Gastroesophageal sphincter (tissue), 4 donors: ENCODE data around the gene PCARE. TPM values are rescaled to one million over a fixed set of nuclear protein-coding genes. Genes with fewer than 3 reads are reported as not detected.

ENCODE experiments used
- ATAC-seq: fragments of 150-250 bp; one replicate; pipeline ENCODE4 v1.9.1; 2016; ENCODE audit warnings: mild to moderate bottlenecking, moderate library complexity
- H3K27ac ChIP-seq, 4 donors: fragments of 200-600 bp; sonication (generic) in 3 of 4; 1 replicate in 3 of 4; 2 replicates in 1 of 4; pipeline ENCODE4 v1.5.1; 2016 to 2019
- H3K27me3 ChIP-seq: fragments of 200-600 bp; sonication (generic); one replicate; pipeline ENCODE4 v1.5.1; 2019
- H3K36me3 ChIP-seq, 2 donors: fragments of 200-600 bp; sonication (generic); one replicate each; pipeline ENCODE4 v1.5.1; 2019; ENCODE audit warnings: control low read depth in 1 of 2
- H3K4me1 ChIP-seq, 3 donors: fragments of 200-600 bp; sonication (generic); 1 replicate in 2 of 3; 2 replicates in 1 of 3; pipeline ENCODE4 v1.5.1; 2016 to 2019; ENCODE audit warnings: control low read depth in 2 of 3
- H3K4me3 ChIP-seq, 2 donors: fragments of 200-600 bp; sonication (generic); one replicate each; pipeline ENCODE4 v1.5.1; 2019; ENCODE audit warnings: mild to moderate bottlenecking in 1 of 2, moderate library complexity in 1 of 2
- H3K9me3 ChIP-seq, 3 donors: fragments of 200-600 bp; sonication (generic); one replicate each; pipeline ENCODE4 v1.5.1; 2017 to 2019; ENCODE audit warnings: control low read depth in 2 of 3
- EP300 ChIP-seq: sonication (generic); formaldehyde crosslinking; IDR thresholded peaks from one replicate; pipeline ENCODE4 v1.6.1; 2017; ENCODE audit warnings: antibody characterized with exemption, mild to moderate bottlenecking
- POLR2A ChIP-seq, 2 donors: fragments of 450-650 bp; IDR thresholded peaks; one replicate each; pipeline ENCODE4 v1.6.1; 2017; ENCODE audit warnings: antibody characterized with exemption in 2 of 2, mild to moderate bottlenecking in 2 of 2, moderate library complexity in 1 of 2
- POLR2AphosphoS5 ChIP-seq: sonication (generic); formaldehyde crosslinking; IDR thresholded peaks from one replicate; pipeline ENCODE4 v1.6.1; 2017; ENCODE audit warnings: antibody characterized with exemption
- WGBS, 2 donors: methylation state at CpG; one replicate each; pipeline ENCODE4 v1.1.5; 2018; ENCODE audit warnings: low coverage in 1 of 2; 5-methylcytosine and 5-hydroxymethylcytosine counted together
- total RNA-seq, 4 donors: library from RNA; depleted of rRNA; stranded (reverse); fragments of >200 nt; gene quantifications; one replicate each; pipeline ENCODE4 v1.1.0, GENCODE V29; 2016
- TF ChIP-seq, protein P1 (sequence below), 4 experiments: fragments of 200-600 bp in 2 of 4; fragments of 450-650 bp in 2 of 4; sonication (generic) in 1 of 4; IDR thresholded peaks; one replicate each; pipeline ENCODE4 v1.5.1; 2017 to 2019; ENCODE audit warnings: antibody characterized with exemption in 4 of 4, mild to moderate bottlenecking in 2 of 4, moderate library complexity in 2 of 4

PCARE gene
- total RNA-seq, 4 donors from 2014 or later, result under 0.01 TPM; not detected in 3

DNA sequence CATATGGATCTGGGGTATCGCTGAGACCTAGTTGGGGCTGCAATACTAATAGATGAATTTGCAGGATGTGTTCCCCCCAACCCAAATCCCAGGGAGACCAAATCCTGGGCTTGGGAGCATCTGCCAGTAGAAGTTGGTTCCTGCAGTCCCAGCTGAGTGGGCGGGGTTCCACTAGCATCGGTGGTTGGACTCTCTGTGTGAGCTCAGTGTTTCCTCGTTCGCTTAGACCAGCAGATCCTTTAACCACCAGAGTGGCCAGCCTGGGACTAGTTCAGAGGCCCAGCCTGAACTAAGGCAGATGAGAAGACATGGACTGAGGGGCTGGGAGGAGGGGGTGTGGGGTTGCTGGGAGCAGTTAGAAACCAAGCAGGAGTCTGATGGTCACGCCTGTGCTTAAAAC, 40.7 kb downstream of the PCARE start:
- ATAC-seq, result no peak
- WGBS, 2 donors, result no CpG with 5 or more reads among the region's 6 CpGs
- no peak for TF ChIP-seq POLR2AphosphoS5
- no peak for TF ChIP-seq POLR2A (IDR thresholded peaks at IDR 0.05)
- TF ChIP-seq, protein P1, sequence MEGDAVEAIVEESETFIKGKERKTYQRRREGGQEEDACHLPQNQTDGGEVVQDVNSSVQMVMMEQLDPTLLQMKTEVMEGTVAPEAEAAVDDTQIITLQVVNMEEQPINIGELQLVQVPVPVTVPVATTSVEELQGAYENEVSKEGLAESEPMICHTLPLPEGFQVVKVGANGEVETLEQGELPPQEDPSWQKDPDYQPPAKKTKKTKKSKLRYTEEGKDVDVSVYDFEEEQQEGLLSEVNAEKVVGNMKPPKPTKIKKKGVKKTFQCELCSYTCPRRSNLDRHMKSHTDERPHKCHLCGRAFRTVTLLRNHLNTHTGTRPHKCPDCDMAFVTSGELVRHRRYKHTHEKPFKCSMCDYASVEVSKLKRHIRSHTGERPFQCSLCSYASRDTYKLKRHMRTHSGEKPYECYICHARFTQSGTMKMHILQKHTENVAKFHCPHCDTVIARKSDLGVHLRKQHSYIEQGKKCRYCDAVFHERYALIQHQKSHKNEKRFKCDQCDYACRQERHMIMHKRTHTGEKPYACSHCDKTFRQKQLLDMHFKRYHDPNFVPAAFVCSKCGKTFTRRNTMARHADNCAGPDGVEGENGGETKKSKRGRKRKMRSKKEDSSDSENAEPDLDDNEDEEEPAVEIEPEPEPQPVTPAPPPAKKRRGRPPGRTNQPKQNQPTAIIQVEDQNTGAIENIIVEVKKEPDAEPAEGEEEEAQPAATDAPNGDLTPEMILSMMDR (IDR thresholded peaks at IDR 0.05), result no peak
- no peak for TF ChIP-seq EP300
- Histone ChIP-seq H3K4me1 (no peaks in the 10 kb centered on the region), H3K9me3 (no peaks in the 10 kb centered on the region), H3K27me3 (no peaks in the 10 kb centered on the region), H3K4me3 (no peak overlapping the region), H3K36me3 (peaks cover 0 to 16% of the 10 kb centered on the region in 2 donors), H3K27ac (no peak overlapping the region)

GRCh38 chr2:29033172-29033571, 41.2 kb downstream of the PCARE start:
- no peak for ATAC-seq
- WGBS, 2 donors, result no CpG with 5 or more reads among the region's 2 CpGs

DNA sequence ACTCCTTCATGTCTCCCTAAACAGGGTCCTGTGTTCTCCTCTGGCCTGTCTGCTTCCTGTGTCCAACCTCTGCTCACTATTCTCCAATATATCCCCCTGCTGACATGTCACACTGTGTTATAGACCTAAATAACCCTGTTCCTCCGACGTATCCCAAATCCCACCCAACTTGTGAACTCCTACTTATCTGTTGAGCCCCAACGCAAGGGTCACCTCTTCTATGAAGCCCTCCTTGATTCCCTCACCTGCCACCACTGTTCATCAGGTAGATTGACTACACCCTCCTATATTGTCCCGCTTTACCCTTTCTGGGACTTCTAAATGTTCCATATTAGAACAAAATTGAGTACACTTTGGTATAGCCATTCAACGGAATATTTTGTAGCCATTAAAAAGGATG, 42.1 kb downstream of the PCARE start:
- no peaks in the 10 kb centered on the region for H3K4me1 ChIP-seq
- peaks cover 0 to 18% of the 10 kb centered on the region in 2 donors for H3K36me3 ChIP-seq
- no peak overlapping the region for H3K4me3 ChIP-seq
- no peaks in the 10 kb centered on the region for H3K9me3 ChIP-seq
- no peaks in the 10 kb centered on the region for H3K27me3 ChIP-seq
- no peak for ATAC-seq
- WGBS, 2 donors, result 84 to 93% methylated on average over 5 of the region's 5 CpGs
- TF ChIP-seq EP300 (no peak), POLR2A (IDR thresholded peaks at IDR 0.05) (no peak), POLR2AphosphoS5 (no peak)
- TF ChIP-seq, protein P1 (IDR thresholded peaks at IDR 0.05), result no peak
- no peak overlapping the region for H3K27ac ChIP-seq

More at GRCh38 chr2:29033172-29033571, 41.2 kb downstream of the PCARE start:
- H3K4me3 ChIP-seq, result no peak overlapping the region
- no peaks in the 10 kb centered on the region for H3K9me3 ChIP-seq
- H3K36me3 ChIP-seq, result peaks cover 0 to 16% of the 10 kb centered on the region in 2 donors
- no peaks in the 10 kb centered on the region for H3K27me3 ChIP-seq
- no peak overlapping the region for H3K27ac ChIP-seq
- TF ChIP-seq POLR2AphosphoS5, result no peak
- H3K4me1 ChIP-seq, result no peaks in the 10 kb centered on the region

- H3K27me3 ChIP-seq, result no peaks in the 10 kb centered on the region
- TF ChIP-seq, protein P1 (IDR thresholded peaks at IDR 0.05), result no peak
- TF ChIP-seq POLR2AphosphoS5 (no peak), EP300 (no peak), POLR2A (IDR thresholded peaks at IDR 0.05) (no peak)
- no peaks in the 10 kb centered on the region for H3K9me3 ChIP-seq
- peaks cover 0 to 16% of the 10 kb centered on the region in 2 donors for H3K36me3 ChIP-seq
- no peak overlapping the region for H3K27ac ChIP-seq
- H3K4me3 ChIP-seq, result no peak overlapping the region
- no peaks in the 10 kb centered on the region for H3K4me1 ChIP-seq
- ATAC-seq, result no peak
Observed at GRCh38 chr2:29031046-29031445, 43.3 kb downstream of the PCARE start.

- 90% methylated on average over 1 of the region's 3 CpGs; no CpG with 5 or more reads in 1 of the 2 donors for WGBS, 2 donors
- no peaks in the 10 kb centered on the region for H3K9me3 ChIP-seq
- peaks cover 0 to 8% of the 10 kb centered on the region in 2 donors for H3K36me3 ChIP-seq
- H3K4me1 ChIP-seq, result no peaks in the 10 kb centered on the region
- no peak overlapping the region for H3K4me3 ChIP-seq
- TF ChIP-seq POLR2AphosphoS5 (no peak), POLR2A (IDR thresholded peaks at IDR 0.05) (no peak), EP300 (no peak)
- TF ChIP-seq, protein P1 (IDR thresholded peaks at IDR 0.05), result no peak
- no peaks in the 10 kb centered on the region for H3K27me3 ChIP-seq
- ATAC-seq, result no peak
- H3K27ac ChIP-seq, result no peak overlapping the region
Observed at GRCh38 chr2:29025711-29026110, 48.6 kb downstream of the PCARE start.
